Astrocyte of the cerebellum (primary cell): ENCODE data around the gene ATP2B3.

Experiments
- DNase-seq: peaks from one replicate; pipeline ENCODE4 v3.0.0-alpha.2; 2011; ENCODE audit warnings: low read depth
- H3K4me3 ChIP-seq: 2 replicates; pipeline ENCODE4 v1.5.1; 2011; ENCODE audit warnings: mild to moderate bottlenecking, low read depth, low read length, moderate library complexity
- in situ Hi-C: cut with HindIII; loops from 2 replicates; pipeline ENCODE4 v1.10.0; 2017; ENCODE audit warnings: low sequenced_read_pairs
- TF ChIP-seq, protein P1 (sequence below): IDR thresholded peaks from 2 replicates; pipeline ENCODE4 v1.5.1; 2012; ENCODE audit warnings: low read length, low read depth, moderate library complexity, mild to moderate bottlenecking; ENCODE audit errors: missing control alignments

ATP2B3 gene

DNA sequence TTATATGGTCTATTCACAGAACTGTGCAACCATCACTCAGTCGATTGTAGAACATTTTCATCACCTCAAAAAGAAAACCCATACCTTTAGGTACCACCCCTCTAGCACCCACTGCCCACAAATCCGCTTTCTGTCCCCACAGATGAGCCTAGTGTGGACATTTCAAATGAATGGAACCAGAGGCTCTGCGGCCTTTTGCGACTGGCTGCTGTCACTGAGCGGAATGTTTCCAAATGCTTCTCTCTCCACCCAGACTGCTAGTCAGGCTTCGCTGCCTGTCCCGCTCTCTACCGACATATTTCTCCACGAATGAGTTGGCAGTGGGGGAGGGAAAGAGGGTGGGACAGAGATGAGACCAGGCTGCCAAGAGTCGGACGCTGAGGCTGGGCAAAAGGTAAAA is 24.4 kb upstream of the ATP2B3 start:
- no peak overlapping the region for H3K4me3 ChIP-seq
- in situ Hi-C loops, result no loop called here
- TF ChIP-seq, protein P1, sequence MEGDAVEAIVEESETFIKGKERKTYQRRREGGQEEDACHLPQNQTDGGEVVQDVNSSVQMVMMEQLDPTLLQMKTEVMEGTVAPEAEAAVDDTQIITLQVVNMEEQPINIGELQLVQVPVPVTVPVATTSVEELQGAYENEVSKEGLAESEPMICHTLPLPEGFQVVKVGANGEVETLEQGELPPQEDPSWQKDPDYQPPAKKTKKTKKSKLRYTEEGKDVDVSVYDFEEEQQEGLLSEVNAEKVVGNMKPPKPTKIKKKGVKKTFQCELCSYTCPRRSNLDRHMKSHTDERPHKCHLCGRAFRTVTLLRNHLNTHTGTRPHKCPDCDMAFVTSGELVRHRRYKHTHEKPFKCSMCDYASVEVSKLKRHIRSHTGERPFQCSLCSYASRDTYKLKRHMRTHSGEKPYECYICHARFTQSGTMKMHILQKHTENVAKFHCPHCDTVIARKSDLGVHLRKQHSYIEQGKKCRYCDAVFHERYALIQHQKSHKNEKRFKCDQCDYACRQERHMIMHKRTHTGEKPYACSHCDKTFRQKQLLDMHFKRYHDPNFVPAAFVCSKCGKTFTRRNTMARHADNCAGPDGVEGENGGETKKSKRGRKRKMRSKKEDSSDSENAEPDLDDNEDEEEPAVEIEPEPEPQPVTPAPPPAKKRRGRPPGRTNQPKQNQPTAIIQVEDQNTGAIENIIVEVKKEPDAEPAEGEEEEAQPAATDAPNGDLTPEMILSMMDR, result no peak
- no peak for DNase-seq

DNA sequence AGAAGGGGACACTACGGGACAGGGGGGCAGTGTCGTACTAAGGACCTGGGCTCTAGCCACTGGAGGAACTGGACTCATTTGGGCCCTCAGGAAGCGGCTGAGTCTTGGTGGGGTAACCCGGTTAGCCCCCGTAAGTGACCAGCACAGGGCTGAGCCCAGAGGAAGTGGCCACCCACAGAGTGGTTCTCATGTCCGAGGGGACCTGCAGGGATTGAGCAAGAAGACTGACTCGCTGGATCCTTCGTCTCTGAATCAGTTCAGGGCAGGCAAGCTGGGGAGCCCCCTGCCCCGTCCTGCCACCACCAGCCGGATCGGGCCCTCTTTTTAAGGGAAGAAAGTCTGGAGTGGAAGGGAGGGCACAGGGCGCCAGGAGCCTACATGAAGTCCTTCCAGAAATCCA is 23.4 kb upstream of the ATP2B3 start:
- peak overlapping the region; percentile 12 for H3K4me3 ChIP-seq
- no peak for DNase-seq
- TF ChIP-seq, protein P1, result no peak
- in situ Hi-C loops, result no loop called here

DNA sequence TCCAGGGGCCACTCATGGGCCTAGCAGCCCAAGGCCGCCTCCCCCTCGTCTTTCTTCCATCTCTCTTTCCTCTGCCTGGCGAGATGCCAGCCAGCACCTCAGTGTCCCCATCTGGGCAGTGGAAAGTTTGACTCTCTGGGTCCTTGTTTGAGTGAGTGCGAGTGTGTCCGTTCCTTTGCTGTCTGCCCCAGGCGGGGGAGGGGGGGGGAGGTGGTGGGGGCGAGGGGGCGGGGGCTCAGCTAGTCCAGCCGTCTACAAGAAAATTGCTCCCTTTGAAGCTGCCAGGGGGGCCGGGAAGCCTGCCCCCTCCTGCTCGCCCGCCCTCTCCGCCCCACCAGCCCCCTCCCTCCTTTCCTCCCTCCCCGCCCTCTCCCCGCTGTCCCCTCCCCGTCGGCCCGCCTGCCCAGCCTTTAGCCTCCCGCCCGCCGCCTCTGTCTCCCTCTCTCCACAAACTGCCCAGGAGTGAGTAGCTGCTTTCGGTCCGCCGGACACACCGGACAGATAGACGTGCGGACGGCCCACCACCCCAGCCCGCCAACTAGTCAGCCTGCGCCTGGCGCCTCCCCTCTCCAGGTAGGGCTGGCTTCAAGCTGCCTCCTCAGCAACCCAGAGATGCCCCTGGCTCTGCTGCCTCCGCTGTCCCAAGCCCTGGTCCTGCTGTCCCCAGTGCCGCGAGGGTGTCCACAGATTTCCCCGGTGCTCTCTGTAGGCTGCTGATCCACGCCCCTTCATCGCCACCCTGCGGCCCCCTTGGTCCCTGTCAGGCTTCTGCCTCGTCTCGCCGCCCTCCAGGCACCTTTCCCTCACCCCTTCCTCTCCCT is 22.7 kb upstream of the ATP2B3 start, which contains the start of gene BGN:
BGN (plus strand) TSS at position 440 of the 821 bp plus-strand sequence. CDS start 9,652 bp downstream, outside the sequence.
- TF ChIP-seq, protein P1, result peak; percentile 42
- DNase-seq, result no peak
- in situ Hi-C loops, result no loop called here
- peak within 1 kb of the TSS; percentile 51 for H3K4me3 ChIP-seq

DNA sequence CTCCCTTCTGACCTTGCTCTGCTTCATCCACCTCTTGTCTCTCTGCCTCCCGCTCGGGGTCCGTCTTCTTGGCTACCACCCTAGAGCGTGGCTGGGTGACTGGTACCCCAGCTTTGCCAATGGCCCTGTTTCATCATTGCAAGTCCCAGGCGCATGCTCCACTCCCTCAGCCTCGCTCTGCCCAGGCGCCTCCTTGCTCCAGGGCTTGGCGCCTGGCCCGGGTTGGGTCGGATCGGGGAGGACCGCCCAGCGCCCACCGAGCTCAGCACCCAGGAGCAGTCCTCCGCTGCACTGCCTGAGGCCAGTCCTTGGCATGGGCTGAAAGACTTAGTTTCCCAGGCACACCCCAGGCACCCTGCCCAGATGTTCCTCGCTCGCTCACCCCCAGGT is 22.1 kb upstream of the ATP2B3 start:
- in situ Hi-C loops, result no loop called here
- no peak for DNase-seq
- TF ChIP-seq, protein P1, result no peak
- H3K4me3 ChIP-seq, result peak overlapping the region; percentile 51

DNA sequence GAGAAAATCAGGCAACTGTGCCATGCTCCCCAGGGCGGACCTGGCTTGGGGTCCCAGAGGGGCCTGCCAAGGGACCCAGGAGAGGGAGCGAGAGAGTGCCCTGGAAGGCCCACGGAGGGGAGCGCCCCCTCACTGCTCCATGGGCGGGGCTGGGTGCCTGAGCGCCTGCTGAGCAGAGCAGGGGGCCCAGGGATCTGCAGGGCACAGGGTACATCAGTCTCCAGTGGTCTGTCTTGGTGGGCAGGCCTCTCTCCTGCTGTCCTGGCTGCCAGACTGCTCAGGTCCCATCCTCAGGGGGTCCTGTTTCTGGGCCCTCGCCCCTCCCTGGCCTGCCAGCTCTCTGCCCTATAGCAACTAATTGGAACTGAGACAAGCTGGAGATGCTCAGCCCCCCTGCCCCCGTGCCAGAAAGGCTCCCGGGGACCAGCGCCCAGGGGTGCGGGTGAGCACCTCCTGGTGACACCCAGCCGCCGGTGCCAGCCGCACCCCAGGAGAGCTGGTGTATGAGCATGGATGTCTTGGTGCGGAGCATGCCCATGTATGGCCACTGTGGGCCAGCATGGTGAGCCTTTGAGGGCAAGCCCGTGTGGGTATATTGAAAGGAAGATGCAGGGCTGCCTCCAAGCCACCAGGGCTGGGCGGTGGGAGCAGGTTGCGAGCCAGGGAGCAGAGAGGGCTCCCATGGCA is 21.4 kb upstream of the ATP2B3 start:
- no peak for DNase-seq
- peak overlapping the region; percentile 51 for H3K4me3 ChIP-seq
- TF ChIP-seq, protein P1, result no peak
- in situ Hi-C loops, result no loop called here

DNA sequence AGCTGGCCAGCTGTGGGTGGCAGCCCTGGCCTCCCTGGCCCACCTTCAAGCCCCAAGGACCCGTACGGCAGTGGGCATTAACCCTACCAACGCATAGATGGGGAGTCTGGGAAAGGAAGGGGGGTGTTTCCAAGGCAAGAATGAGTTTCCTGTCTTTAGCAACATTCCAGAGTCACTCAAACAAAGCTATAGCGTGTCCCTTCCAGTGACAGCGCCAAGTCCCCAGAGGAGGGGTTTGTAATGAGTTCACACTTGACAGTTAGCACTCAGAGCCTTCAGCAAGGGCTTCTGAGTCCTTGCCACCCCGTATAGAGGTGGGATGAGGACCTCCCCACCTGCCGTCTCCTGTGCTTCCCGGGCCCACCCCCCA is 20.9 kb upstream of the ATP2B3 start:
- peak overlapping the region; percentile 51 for H3K4me3 ChIP-seq
- no peak for DNase-seq
- TF ChIP-seq, protein P1, result no peak
- in situ Hi-C loops, result no loop called here
